ENCODE results near the gene GALNT17. TPM values are rescaled to one million over a fixed set of nuclear protein-coding genes. Genes with fewer than 3 reads are reported as not detected.

The GALNT17 gene
- total RNA-seq, 1 experiment from 2014 or later, result not detected

GRCh38 chr7:71325151-71325550 lies 193.2 kb downstream of the GALNT17 start:
- DNase-seq (ENCODE audit: low read depth in 1 of 2, low spot score in 2 of 2), result no peak
- no peak overlapping the region for H3K4me3 ChIP-seq
- H3K27me3 ChIP-seq (replicated peaks), result no peaks in the 10 kb centered on the region
- H3K36me3 ChIP-seq, result no peaks in the 10 kb centered on the region
- peaks cover 7% of the 10 kb centered on the region; the same call in 1 of the 2 replicates for H3K9me3 ChIP-seq (replicated peaks)
- H3K27ac ChIP-seq, result no peak overlapping the region
- H3K4me1 ChIP-seq (replicated peaks), result no peaks in the 10 kb centered on the region

GRCh38 chr7:71326595-71326994 lies 194.7 kb downstream of the GALNT17 start:
- no peaks in the 10 kb centered on the region for H3K27me3 ChIP-seq (replicated peaks)
- no peak for DNase-seq (ENCODE audit: low read depth in 1 of 2, low spot score in 2 of 2)
- no peak overlapping the region for H3K4me3 ChIP-seq
- no peak overlapping the region for H3K27ac ChIP-seq
- H3K9me3 ChIP-seq (replicated peaks), result no peaks in the 10 kb centered on the region; the same call in 1 of the 2 replicates
- no peaks in the 10 kb centered on the region for H3K4me1 ChIP-seq (replicated peaks)
- no peaks in the 10 kb centered on the region for H3K36me3 ChIP-seq

GRCh38 chr7:71327946-71328345 lies 196.0 kb downstream of the GALNT17 start:
- Histone ChIP-seq H3K27ac (no peak overlapping the region), H3K36me3 (no peaks in the 10 kb centered on the region), H3K27me3 (replicated peaks) (no peaks in the 10 kb centered on the region), H3K9me3 (replicated peaks) (0 out of 2 replicates have a peak, but pooled peaks cover 2% of the 10 kb centered on the region), H3K4me1 (replicated peaks) (no peaks in the 10 kb centered on the region), H3K4me3 (no peak overlapping the region)
- no peak for DNase-seq (ENCODE audit: low read depth in 1 of 2, low spot score in 2 of 2)

- no peak for DNase-seq (ENCODE audit: low read depth in 1 of 2, low spot score in 2 of 2)
- no peaks in the 10 kb centered on the region for H3K27me3 ChIP-seq (replicated peaks)
- no peak overlapping the region for H3K4me3 ChIP-seq
- H3K4me1 ChIP-seq (replicated peaks), result no peaks in the 10 kb centered on the region
- H3K27ac ChIP-seq, result no peak overlapping the region
- H3K9me3 ChIP-seq (replicated peaks), result 0 out of 2 replicates have a peak, but pooled peaks cover 3% of the 10 kb centered on the region
- H3K36me3 ChIP-seq, result no peaks in the 10 kb centered on the region
Measured at GRCh38 chr7:71329030-71329660, 197.2 kb downstream of the GALNT17 start.

GRCh38 chr7:71332207-71332606 lies 200.3 kb downstream of the GALNT17 start:
- H3K4me3 ChIP-seq, result no peak overlapping the region
- H3K27ac ChIP-seq, result no peak overlapping the region
- H3K27me3 ChIP-seq (replicated peaks), result no peaks in the 10 kb centered on the region
- 0 out of 2 replicates have a peak, but pooled peaks cover 3% of the 10 kb centered on the region for H3K9me3 ChIP-seq (replicated peaks)
- no peaks in the 10 kb centered on the region for H3K36me3 ChIP-seq
- no peaks in the 10 kb centered on the region for H3K4me1 ChIP-seq (replicated peaks)
- DNase-seq (ENCODE audit: low read depth in 1 of 2, low spot score in 2 of 2), result no peak

- Histone ChIP-seq H3K4me1 (replicated peaks) (no peaks in the 10 kb centered on the region), H3K9me3 (replicated peaks) (0 out of 2 replicates have a peak, but pooled peaks cover 3% of the 10 kb centered on the region), H3K27me3 (replicated peaks) (no peaks in the 10 kb centered on the region), H3K4me3 (no peak overlapping the region), H3K27ac (no peak overlapping the region), H3K36me3 (no peaks in the 10 kb centered on the region)
- DNase-seq (ENCODE audit: low read depth in 1 of 2, low spot score in 2 of 2), result no peak
Measured at GRCh38 chr7:71334541-71334940, 202.6 kb downstream of the GALNT17 start.

- no peaks in the 10 kb centered on the region for H3K9me3 ChIP-seq (replicated peaks)
- no peak overlapping the region for H3K27ac ChIP-seq
- no peaks in the 10 kb centered on the region for H3K36me3 ChIP-seq
- H3K27me3 ChIP-seq (replicated peaks), result no peaks in the 10 kb centered on the region
- DNase-seq (ENCODE audit: low read depth in 1 of 2, low spot score in 2 of 2), result no peak
- no peaks in the 10 kb centered on the region for H3K4me1 ChIP-seq (replicated peaks)
- no peak overlapping the region for H3K4me3 ChIP-seq
Measured at GRCh38 chr7:71338866-71339265, 206.9 kb downstream of the GALNT17 start.

GRCh38 chr7:71339924-71340323 lies 208.0 kb downstream of the GALNT17 start:
- H3K27me3 ChIP-seq (replicated peaks), result no peaks in the 10 kb centered on the region
- H3K9me3 ChIP-seq (replicated peaks), result no peaks in the 10 kb centered on the region
- no peak for DNase-seq (ENCODE audit: low read depth in 1 of 2, low spot score in 2 of 2)
- H3K36me3 ChIP-seq, result no peaks in the 10 kb centered on the region
- H3K4me3 ChIP-seq, result no peak overlapping the region
- H3K27ac ChIP-seq, result no peak overlapping the region
- H3K4me1 ChIP-seq (replicated peaks), result no peaks in the 10 kb centered on the region

- no peaks in the 10 kb centered on the region for H3K4me1 ChIP-seq (replicated peaks)
- no peak overlapping the region for H3K27ac ChIP-seq
- H3K9me3 ChIP-seq (replicated peaks), result no peaks in the 10 kb centered on the region
- no peak for DNase-seq (ENCODE audit: low read depth in 1 of 2, low spot score in 2 of 2)
- H3K36me3 ChIP-seq, result no peaks in the 10 kb centered on the region
- no peak overlapping the region for H3K4me3 ChIP-seq
- H3K27me3 ChIP-seq (replicated peaks), result no peaks in the 10 kb centered on the region
Measured at GRCh38 chr7:71342202-71342601, 210.3 kb downstream of the GALNT17 start.

- DNase-seq (ENCODE audit: low read depth in 1 of 2, low spot score in 2 of 2), result no peak
- H3K9me3 ChIP-seq (replicated peaks), result no peaks in the 10 kb centered on the region
- H3K4me1 ChIP-seq (replicated peaks), result no peaks in the 10 kb centered on the region
- no peaks in the 10 kb centered on the region for H3K27me3 ChIP-seq (replicated peaks)
- no peak overlapping the region for H3K27ac ChIP-seq
- no peaks in the 10 kb centered on the region for H3K36me3 ChIP-seq
- H3K4me3 ChIP-seq, result no peak overlapping the region
Measured at GRCh38 chr7:71343039-71343438, 211.1 kb downstream of the GALNT17 start.

- no peak overlapping the region for H3K27ac ChIP-seq
Measured at GRCh38 chr7:71343892-71344291, 211.9 kb downstream of the GALNT17 start.

GRCh38 chr7:71345117-71345884 lies 213.4 kb downstream of the GALNT17 start:
- Histone ChIP-seq H3K4me1 (replicated peaks) (no peaks in the 10 kb centered on the region), H3K27ac (no peak overlapping the region), H3K27me3 (replicated peaks) (no peaks in the 10 kb centered on the region), H3K4me3 (no peak overlapping the region), H3K9me3 (replicated peaks) (no peaks in the 10 kb centered on the region), H3K36me3 (no peaks in the 10 kb centered on the region)
- no peak for DNase-seq (ENCODE audit: low read depth in 1 of 2, low spot score in 2 of 2)

More at GRCh38 chr7:71343892-71344291, 211.9 kb downstream of the GALNT17 start:
- Histone ChIP-seq H3K4me1 (replicated peaks) (no peaks in the 10 kb centered on the region), H3K36me3 (no peaks in the 10 kb centered on the region), H3K27me3 (replicated peaks) (no peaks in the 10 kb centered on the region), H3K4me3 (no peak overlapping the region), H3K9me3 (replicated peaks) (no peaks in the 10 kb centered on the region)
- no peak for DNase-seq (ENCODE audit: low read depth in 1 of 2, low spot score in 2 of 2)

- H3K36me3 ChIP-seq, result no peaks in the 10 kb centered on the region
- no peak for DNase-seq (ENCODE audit: low read depth in 1 of 2, low spot score in 2 of 2)
- H3K4me3 ChIP-seq, result no peak overlapping the region
- H3K4me1 ChIP-seq (replicated peaks), result no peaks in the 10 kb centered on the region
- H3K27ac ChIP-seq, result no peak overlapping the region
- H3K27me3 ChIP-seq (replicated peaks), result no peaks in the 10 kb centered on the region
- no peaks in the 10 kb centered on the region; the same call in 1 of the 2 replicates for H3K9me3 ChIP-seq (replicated peaks)
Measured at GRCh38 chr7:71348821-71349681, 217.1 kb downstream of the GALNT17 start.

Data from SJSA1 (cell line).